K562 (cell line): ENCODE data around the gene SIK3. TPM values are rescaled to one million over a fixed set of nuclear protein-coding genes. Genes with fewer than 3 reads are reported as not detected.
A peak's percentile ranks its signal among the peaks of the same experiment; 100 is the strongest.

Source experiments
- MEIS2 ChIP-seq: fragments of 450-650 bp; IDR thresholded peaks from 2 replicates; pipeline ENCODE4 v1.6.1; 2014; ENCODE audit warnings: mild to moderate bottlenecking; ENCODE audit not compliant: partially characterized antibody
- POLR2AphosphoS2 ChIP-seq: IDR thresholded peaks from 2 replicates; pipeline ENCODE4 v1.6.1; 2012; ENCODE audit warnings: low read length, improper control_type of control experiment
- TBL1XR1 ChIP-seq, 2 experiments: IDR thresholded peaks; 2 replicates each; pipeline ENCODE4 v1.6.1; 2012; ENCODE audit warnings: improper control_type of control experiment in 2 of 2, low read length in 2 of 2, mild to moderate bottlenecking in 1 of 2
- polyA plus RNA-seq, 8 experiments: library from polyadenylated mRNA; depleted of rRNA in 4 of 8; stranded (reverse) in 5 of 8; unstranded in 3 of 8; fragments of >200 nt; fragmentation: Nextera tagmentation in 2 of 8; fragmentation: Illumina TruSeq in 1 of 8; extraction: Ambion mirVana in 2 of 8; extraction: Trizol in 1 of 8; gene quantifications; 2 replicates each; pipeline versions ENCODE4 v1.2.1 to v1.2.3, GENCODE V29; 2011 to 2014; ENCODE audit warnings: inconsistent platforms in 1 of 8, missing spikeins in 1 of 8
- total RNA-seq, 7 experiments: library from RNA; depleted of rRNA in 6 of 7; stranded (reverse); fragments of >200 nt in 6 of 7; fragmentation: Illumina TruSeq in 2 of 7; extraction: Trizol in 2 of 7; gene quantifications; 2 replicates each; pipeline versions ENCODE4 v1.2.1 to v1.2.3, GENCODE V29; 2011 to 2021; ENCODE audit warnings: low replicate concordance in 1 of 7
- TF ChIP-seq, protein P1 (sequence below), 2 experiments: IDR thresholded peaks in 1 of 2; conservative IDR thresholded peaks in 1 of 2; 2 replicates each; pipeline ENCODE4 v1.6.1; 2016; ENCODE audit warnings: low read depth in 2 of 2, mild to moderate bottlenecking in 1 of 2, missing compliant biosample characterization in 1 of 2, missing genetic modification characterization in 1 of 2, moderate library complexity in 1 of 2
- TF ChIP-seq, protein P2 (sequence below), 2 experiments: fragments of 450-650 bp in 1 of 2; sonication (generic) in 1 of 2; formaldehyde crosslinking in 1 of 2; IDR thresholded peaks; 2 replicates each; pipeline versions ENCODE4 v1.7.1 to v1.9.0; 2016 to 2022; ENCODE audit warnings: inconsistent platforms in 1 of 2, mild to moderate bottlenecking in 1 of 2, missing genetic modification reagents in 1 of 2

Gene SIK3
- total and polyA plus RNA-seq, 9 of the 15 experiments (the other 6 are each of a cell fraction or from before 2014, with no cell fraction given), result 1.6 to 21.6 (median 8.0) TPM

DNA sequence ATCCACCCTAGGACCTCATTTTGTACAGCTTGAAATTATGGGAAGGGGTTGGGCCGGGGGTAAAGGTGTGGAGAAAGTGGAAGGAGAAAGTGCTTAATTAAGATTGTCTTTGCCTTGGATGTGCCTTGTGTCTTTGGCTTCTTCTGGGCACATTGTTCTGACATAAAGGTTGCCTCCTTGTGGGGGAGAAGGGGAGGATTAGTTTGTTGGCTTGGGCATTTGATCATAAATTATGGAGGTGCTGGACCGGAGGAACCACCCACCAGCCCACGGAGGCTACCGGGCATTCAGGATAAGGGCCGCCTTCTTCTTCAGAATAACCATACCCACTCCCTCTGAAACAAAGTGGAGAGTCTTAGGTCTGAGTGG is 47.1 kb upstream of the SIK3 start (continued):
- TF ChIP-seq, protein P1, sequence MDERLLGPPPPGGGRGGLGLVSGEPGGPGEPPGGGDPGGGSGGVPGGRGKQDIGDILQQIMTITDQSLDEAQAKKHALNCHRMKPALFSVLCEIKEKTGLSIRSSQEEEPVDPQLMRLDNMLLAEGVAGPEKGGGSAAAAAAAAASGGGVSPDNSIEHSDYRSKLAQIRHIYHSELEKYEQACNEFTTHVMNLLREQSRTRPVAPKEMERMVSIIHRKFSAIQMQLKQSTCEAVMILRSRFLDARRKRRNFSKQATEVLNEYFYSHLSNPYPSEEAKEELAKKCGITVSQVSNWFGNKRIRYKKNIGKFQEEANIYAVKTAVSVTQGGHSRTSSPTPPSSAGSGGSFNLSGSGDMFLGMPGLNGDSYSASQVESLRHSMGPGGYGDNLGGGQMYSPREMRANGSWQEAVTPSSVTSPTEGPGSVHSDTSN (CRISPR knock-in tag; IDR thresholded peaks at IDR 0.05; ENCODE audit: low read depth), result no peak
- TF ChIP-seq, protein P1 (tag; conservative IDR thresholded peaks at IDR 0.05; ENCODE audit: low read depth), result peak; percentile 87
- no peak for TF ChIP-seq POLR2AphosphoS2
- 0 out of 4 replicates have a peak, but pooled peaks of 1 of the 2 experiments have one; percentile 16 for TF ChIP-seq TBL1XR1 (IDR thresholded peaks at IDR 0.05; ENCODE audit: low read length in 2 of 2)
- peak; percentile 88 for TF ChIP-seq MEIS2
- TF ChIP-seq, protein P2, sequence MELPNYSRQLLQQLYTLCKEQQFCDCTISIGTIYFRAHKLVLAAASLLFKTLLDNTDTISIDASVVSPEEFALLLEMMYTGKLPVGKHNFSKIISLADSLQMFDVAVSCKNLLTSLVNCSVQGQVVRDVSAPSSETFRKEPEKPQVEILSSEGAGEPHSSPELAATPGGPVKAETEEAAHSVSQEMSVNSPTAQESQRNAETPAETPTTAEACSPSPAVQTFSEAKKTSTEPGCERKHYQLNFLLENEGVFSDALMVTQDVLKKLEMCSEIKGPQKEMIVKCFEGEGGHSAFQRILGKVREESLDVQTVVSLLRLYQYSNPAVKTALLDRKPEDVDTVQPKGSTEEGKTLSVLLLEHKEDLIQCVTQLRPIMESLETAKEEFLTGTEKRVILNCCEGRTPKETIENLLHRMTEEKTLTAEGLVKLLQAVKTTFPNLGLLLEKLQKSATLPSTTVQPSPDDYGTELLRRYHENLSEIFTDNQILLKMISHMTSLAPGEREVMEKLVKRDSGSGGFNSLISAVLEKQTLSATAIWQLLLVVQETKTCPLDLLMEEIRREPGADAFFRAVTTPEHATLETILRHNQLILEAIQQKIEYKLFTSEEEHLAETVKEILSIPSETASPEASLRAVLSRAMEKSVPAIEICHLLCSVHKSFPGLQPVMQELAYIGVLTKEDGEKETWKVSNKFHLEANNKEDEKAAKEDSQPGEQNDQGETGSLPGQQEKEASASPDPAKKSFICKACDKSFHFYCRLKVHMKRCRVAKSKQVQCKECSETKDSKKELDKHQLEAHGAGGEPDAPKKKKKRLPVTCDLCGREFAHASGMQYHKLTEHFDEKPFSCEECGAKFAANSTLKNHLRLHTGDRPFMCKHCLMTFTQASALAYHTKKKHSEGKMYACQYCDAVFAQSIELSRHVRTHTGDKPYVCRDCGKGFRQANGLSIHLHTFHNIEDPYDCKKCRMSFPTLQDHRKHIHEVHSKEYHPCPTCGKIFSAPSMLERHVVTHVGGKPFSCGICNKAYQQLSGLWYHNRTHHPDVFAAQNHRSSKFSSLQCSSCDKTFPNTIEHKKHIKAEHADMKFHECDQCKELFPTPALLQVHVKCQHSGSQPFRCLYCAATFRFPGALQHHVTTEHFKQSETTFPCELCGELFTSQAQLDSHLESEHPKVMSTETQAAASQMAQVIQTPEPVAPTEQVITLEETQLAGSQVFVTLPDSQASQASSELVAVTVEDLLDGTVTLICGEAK (IDR thresholded peaks at IDR 0.05), result 0 out of 2 replicates have a peak, but pooled peaks have one; percentile 11
- TF ChIP-seq, protein P2 (CRISPR knock-in tag; IDR thresholded peaks at IDR 0.05), result no peak
